ENCODE results near the gene NEDD4L.

NEDD4L gene

GRCh38 chr18:58217052-58217451 lies 173.0 kb downstream of the NEDD4L start:
- no peak for DNase-seq

GRCh38 chr18:58218117-58218516 lies 174.1 kb downstream of the NEDD4L start:
- DNase-seq = peak in 1 of 2 experiments; percentile 17

- no peak for DNase-seq
Measured at GRCh38 chr18:58221060-58221725, 177.2 kb downstream of the NEDD4L start.

- DNase-seq = no peak
Measured at GRCh38 chr18:58222432-58223125, 178.6 kb downstream of the NEDD4L start.

- no peak for DNase-seq
Measured at GRCh38 chr18:58223717-58224424, 179.8 kb downstream of the NEDD4L start.

- DNase-seq = no peak
Measured at GRCh38 chr18:58224425-58224750, 180.4 kb downstream of the NEDD4L start.

GRCh38 chr18:58225101-58225500 lies 181.1 kb downstream of the NEDD4L start:
- DNase-seq = no peak

- DNase-seq = no peak
Measured at GRCh38 chr18:58226429-58226828, 182.4 kb downstream of the NEDD4L start.

- no peak for DNase-seq
Measured at GRCh38 chr18:58227361-58227930, 183.4 kb downstream of the NEDD4L start.

GRCh38 chr18:58228176-58228575 lies 184.2 kb downstream of the NEDD4L start:
- no peak for DNase-seq

GRCh38 chr18:58228762-58229161 lies 184.7 kb downstream of the NEDD4L start:
- DNase-seq = no peak

GRCh38 chr18:58229162-58229561 lies 185.1 kb downstream of the NEDD4L start:
- DNase-seq = no peak

GRCh38 chr18:58230438-58231179 lies 186.6 kb downstream of the NEDD4L start:
- DNase-seq = no peak

- peak in 1 of 2 experiments; percentile 1 for DNase-seq
Measured at GRCh38 chr18:58231930-58232329, 187.9 kb downstream of the NEDD4L start.

GRCh38 chr18:58232668-58233067 lies 188.6 kb downstream of the NEDD4L start:
- DNase-seq = no peak

- no peak for DNase-seq
Measured at GRCh38 chr18:58234359-58234741, 190.3 kb downstream of the NEDD4L start.

GRCh38 chr18:58235001-58235436 lies 191.0 kb downstream of the NEDD4L start:
- no peak for DNase-seq

GRCh38 chr18:58239879-58240278 lies 195.9 kb downstream of the NEDD4L start:
- DNase-seq = no peak

GRCh38 chr18:58241026-58241679 lies 197.1 kb downstream of the NEDD4L start:
- no peak for DNase-seq

GRCh38 chr18:58241877-58242276 lies 197.9 kb downstream of the NEDD4L start:
- DNase-seq = no peak

GRCh38 chr18:58242435-58242834 lies 198.4 kb downstream of the NEDD4L start:
- DNase-seq = no peak

- DNase-seq = no peak
Measured at GRCh38 chr18:58242968-58243367, 198.9 kb downstream of the NEDD4L start.

All from AML-193 (cell line).